Renal pelvis (tissue), 4 donors: Measurements from ENCODE around the gene MIX23. TPM values are rescaled to one million over a fixed set of nuclear protein-coding genes. Genes with fewer than 3 reads are reported as not detected.

Source experiments
- DNase-seq: peaks from one replicate; pipeline ENCODE4 v3.0.0-alpha.2; 2013
- polyA plus RNA-seq, 3 donors: library from polyadenylated mRNA; unstranded; fragments of 120-200 nt; gene quantifications; one replicate each; pipeline ENCODE4 v1.2.1, GENCODE V29; 2013; ENCODE audit not compliant: insufficient read length in 3 of 3

The MIX23 gene
- polyA plus RNA-seq, 3 donors = 48.3 to 55.4 (median 55.4) TPM

- no peak for DNase-seq
Observed at GRCh38 chr3:122310361-122310760, 72.7 kb downstream of the MIX23 start.

Other genes starting within 250 kb of the MIX23 start
- gene CASR, start 199.6 kb downstream of the MIX23 start, polyA plus RNA-seq = 10 to 100 TPM; 23.5 to 30.7 (median 28.2) TPM
- gene CSTA, start 58.0 kb downstream of the MIX23 start, polyA plus RNA-seq = under 1 TPM; 0.31 to 0.85 (median 0.55) TPM
- gene FAM162A, start 951 bp upstream of the MIX23 start, polyA plus RNA-seq = 10 to 100 TPM; 60.9 to 70.8 (median 68.9) TPM
- gene WDR5B, start 32.8 kb upstream of the MIX23 start, polyA plus RNA-seq = 10 to 100 TPM in 2 of 3 donors, 1 to 10 TPM in 1; 9.2 to 11.0 (median 10.4) TPM
- 10 to 100 TPM; 41.8 to 49.0 (median 47.5) TPM for gene KPNA1, start 131.7 kb upstream of the MIX23 start, polyA plus RNA-seq
- gene PARP9, start 181.1 kb upstream of the MIX23 start, polyA plus RNA-seq = 10 to 100 TPM; 14.3 to 18.6 (median 14.5) TPM
- 10 to 100 TPM; 10.6 to 16.4 (median 12.6) TPM for gene DTX3L, start 181.1 kb upstream of the MIX23 start, polyA plus RNA-seq
- gene PARP15, start 194.4 kb upstream of the MIX23 start, polyA plus RNA-seq = under 1 TPM; 0.27 to 0.43 (median 0.36) TPM